ENCODE results near the gene DGCR6L.
"Not testable (repeated sequence)": the region's sequence is repeated elsewhere in the genome, so short reads cannot be mapped to it uniquely, and the experiment has no call there.

The DGCR6L gene

GRCh38 chr22:20273758-20274181 is 46.1 kb downstream of the DGCR6L start:
- no peak overlapping the region for H3K27ac ChIP-seq (ENCODE audit: low read length)
- no peaks in the 10 kb centered on the region for H3K36me3 ChIP-seq (ENCODE audit: insufficient read depth, low read depth, low read length)
- H3K27me3 ChIP-seq (ENCODE audit: insufficient read depth, low read length) = no peaks in the 10 kb centered on the region
- no peak overlapping the region for H3K9ac ChIP-seq (ENCODE audit: low read depth, low read length)
- no peaks in the 10 kb centered on the region for H3K9me3 ChIP-seq (ENCODE audit: insufficient read depth, low read depth, low read length)
- H3K4me3 ChIP-seq (ENCODE audit: low read length) = no peak overlapping the region
- H3K4me1 ChIP-seq (ENCODE audit: insufficient read depth, low read length) = no peaks in the 10 kb centered on the region

DNA sequence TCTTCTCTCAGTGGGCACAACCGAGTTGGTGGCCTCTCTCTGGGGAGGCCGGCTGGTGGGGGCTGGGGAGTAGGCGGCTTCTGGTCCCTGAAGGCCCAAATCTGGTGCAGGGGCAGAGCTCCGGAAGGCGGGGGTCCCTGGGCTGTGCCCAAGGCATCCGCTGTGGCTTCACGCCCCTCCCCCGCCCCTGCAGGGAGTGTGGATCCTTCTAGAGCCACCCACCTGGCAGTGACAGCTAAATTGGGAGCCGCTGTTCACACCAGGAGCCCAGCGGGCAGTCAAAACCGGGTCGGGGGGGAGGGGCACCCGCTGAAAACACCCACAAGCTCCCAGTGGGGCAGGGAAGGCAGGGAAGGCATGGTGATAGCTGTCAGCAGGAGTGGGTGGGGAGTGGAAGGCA is 47.2 kb downstream of the DGCR6L start:
- H3K9me3 ChIP-seq (ENCODE audit: insufficient read depth, low read depth, low read length) = no peaks in the 10 kb centered on the region
- H3K36me3 ChIP-seq (ENCODE audit: insufficient read depth, low read depth, low read length) = no peaks in the 10 kb centered on the region
- no peak overlapping the region for H3K4me3 ChIP-seq (ENCODE audit: low read length)
- no peaks in the 10 kb centered on the region for H3K4me1 ChIP-seq (ENCODE audit: insufficient read depth, low read length)
- no peaks in the 10 kb centered on the region for H3K27me3 ChIP-seq (ENCODE audit: insufficient read depth, low read length)
- no peak overlapping the region for H3K9ac ChIP-seq (ENCODE audit: low read depth, low read length)
- H3K27ac ChIP-seq (ENCODE audit: low read length) = no peak overlapping the region

- Histone ChIP-seq H3K9ac (ENCODE audit: low read depth, low read length) (no peak overlapping the region), H3K4me1 (ENCODE audit: insufficient read depth, low read length) (no peaks in the 10 kb centered on the region), H3K9me3 (ENCODE audit: insufficient read depth, low read depth, low read length) (no peaks in the 10 kb centered on the region)
These were observed 47.7 kb downstream of the DGCR6L start for GRCh38 chr22:20272174-20272573.

DNA sequence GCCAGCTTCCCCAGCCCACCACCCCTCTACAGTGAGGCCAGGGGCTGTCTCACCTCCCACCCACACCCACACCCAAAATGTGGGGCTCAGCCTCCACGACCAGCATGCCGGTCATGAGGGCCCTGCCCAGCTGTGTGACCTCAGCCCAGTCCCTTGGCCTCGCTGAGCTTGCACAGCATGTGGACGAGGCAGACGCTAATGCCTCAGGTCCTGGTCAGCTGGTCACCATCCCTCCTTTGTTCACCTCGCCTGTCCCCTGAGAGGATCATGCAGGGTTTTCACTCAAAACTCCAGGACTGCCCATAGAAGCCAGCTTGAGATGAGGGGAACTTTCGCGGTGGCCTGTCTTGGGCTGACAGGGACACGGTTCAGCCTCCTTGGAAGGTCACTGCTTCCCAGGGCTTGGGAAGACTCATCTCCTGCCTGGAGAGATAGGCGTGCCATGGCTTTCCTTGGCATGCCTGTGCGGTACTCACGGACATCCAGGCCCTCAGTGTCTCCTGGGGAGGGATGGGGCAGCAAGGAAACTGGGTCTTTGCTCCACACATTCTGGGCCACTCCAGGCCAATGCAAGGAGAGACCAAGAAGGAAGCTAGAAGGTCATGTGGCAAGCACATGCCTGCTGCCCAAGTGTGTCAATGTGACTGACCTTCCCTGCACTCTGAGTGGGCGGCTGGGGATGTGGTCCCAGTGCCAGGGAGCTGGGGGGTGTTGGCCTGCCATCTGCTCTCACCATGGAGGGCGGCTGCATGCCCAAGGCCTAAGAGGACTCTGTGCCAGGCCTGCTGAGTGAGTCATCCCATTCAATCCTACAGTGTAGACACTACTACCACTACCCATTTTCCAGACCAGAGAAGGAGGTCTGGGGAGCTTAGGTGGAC is 48.5 kb downstream of the DGCR6L start:
- H3K27me3 ChIP-seq (ENCODE audit: insufficient read depth, low read length) = 0 out of 2 replicates have a peak, but pooled peaks cover 4% of the 10 kb centered on the region
- no peak overlapping the region for H3K9ac ChIP-seq (ENCODE audit: low read depth, low read length)
- H3K9me3 ChIP-seq (ENCODE audit: insufficient read depth, low read depth, low read length) = no peaks in the 10 kb centered on the region
- no peaks in the 10 kb centered on the region for H3K4me1 ChIP-seq (ENCODE audit: insufficient read depth, low read length)
- no peak overlapping the region for H3K27ac ChIP-seq (ENCODE audit: low read length)
- H3K36me3 ChIP-seq (ENCODE audit: insufficient read depth, low read depth, low read length) = no peaks in the 10 kb centered on the region
- H3K4me3 ChIP-seq (ENCODE audit: low read length) = no peak overlapping the region

More at GRCh38 chr22:20272174-20272573, 47.7 kb downstream of the DGCR6L start:
- Histone ChIP-seq H3K27ac (ENCODE audit: low read length) (no peak overlapping the region), H3K4me3 (ENCODE audit: low read length) (no peak overlapping the region), H3K27me3 (ENCODE audit: insufficient read depth, low read length) (0 out of 2 replicates have a peak, but pooled peaks cover 1% of the 10 kb centered on the region), H3K36me3 (ENCODE audit: insufficient read depth, low read depth, low read length) (no peaks in the 10 kb centered on the region)

- H3K4me3 ChIP-seq (ENCODE audit: low read length); H3K9me3 ChIP-seq (ENCODE audit: insufficient read depth, low read depth, low read length); H3K27ac ChIP-seq (ENCODE audit: low read length); H3K9ac ChIP-seq (ENCODE audit: low read depth, low read length); H3K27me3 ChIP-seq (ENCODE audit: insufficient read depth, low read length); H3K4me1 ChIP-seq (ENCODE audit: insufficient read depth, low read length); H3K36me3 ChIP-seq (ENCODE audit: insufficient read depth, low read depth, low read length): not testable (repeated sequence)
These were observed 49.4 kb downstream of the DGCR6L start for GRCh38 chr22:20270190-20271113.

- H3K36me3 ChIP-seq (ENCODE audit: insufficient read depth, low read depth, low read length); H3K27me3 ChIP-seq (ENCODE audit: insufficient read depth, low read length); H3K4me1 ChIP-seq (ENCODE audit: insufficient read depth, low read length); H3K27ac ChIP-seq (ENCODE audit: low read length); H3K9me3 ChIP-seq (ENCODE audit: insufficient read depth, low read depth, low read length); H3K9ac ChIP-seq (ENCODE audit: low read depth, low read length); H3K4me3 ChIP-seq (ENCODE audit: low read length): not testable (repeated sequence)
These were observed 50.2 kb downstream of the DGCR6L start for GRCh38 chr22:20269673-20270072.

DNA sequence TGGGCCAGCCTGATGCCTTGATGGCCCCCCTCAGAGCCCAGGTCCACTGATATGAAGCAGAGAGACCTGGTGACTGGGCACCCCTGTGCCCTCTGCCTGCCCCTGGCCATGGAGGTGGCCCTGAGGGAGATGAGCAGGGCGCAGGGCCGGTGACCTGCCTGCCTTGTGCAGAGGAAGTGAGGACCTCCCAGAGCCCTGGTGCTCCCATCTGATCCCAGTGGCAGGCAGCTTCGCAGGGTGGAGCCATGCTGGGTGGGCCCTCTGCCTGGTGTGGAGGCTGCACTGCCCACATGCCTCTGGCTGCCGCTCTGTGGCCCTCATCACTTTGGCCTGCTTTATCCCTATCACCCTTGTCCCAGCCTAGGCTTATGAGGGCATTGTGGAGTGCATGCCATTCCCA is 50.7 kb downstream of the DGCR6L start:
- not testable (repeated sequence) for H3K9ac ChIP-seq (ENCODE audit: low read depth, low read length); H3K27ac ChIP-seq (ENCODE audit: low read length); H3K9me3 ChIP-seq (ENCODE audit: insufficient read depth, low read depth, low read length); H3K4me3 ChIP-seq (ENCODE audit: low read length); H3K36me3 ChIP-seq (ENCODE audit: insufficient read depth, low read depth, low read length); H3K27me3 ChIP-seq (ENCODE audit: insufficient read depth, low read length); H3K4me1 ChIP-seq (ENCODE audit: insufficient read depth, low read length)

GRCh38 chr22:20268279-20269012 is 51.4 kb downstream of the DGCR6L start, which contains the start of gene RTN4R:
Gene RTN4R, minus strand, starts transcription at chr22:20268318. Its CDS starts 226 bp downstream, at chr22:20268092.
- Histone ChIP-seq H3K27ac (ENCODE audit: low read length) (no peak within 1 kb of the TSS), H3K9me3 (ENCODE audit: insufficient read depth, low read depth, low read length) (no peaks in the 10 kb centered on the region), H3K4me3 (ENCODE audit: low read length) (peak within 1 kb of the TSS; percentile 66), H3K9ac (ENCODE audit: low read depth, low read length) (peak within 1 kb of the TSS; percentile 85; the same call in 1 of the 2 replicates), H3K36me3 (ENCODE audit: insufficient read depth, low read depth, low read length) (no peaks in the 10 kb centered on the region), H3K4me1 (ENCODE audit: insufficient read depth, low read length) (no peaks in the 10 kb centered on the region), H3K27me3 (ENCODE audit: insufficient read depth, low read length) (0 out of 2 replicates have a peak, but pooled peaks cover 4% of the 10 kb centered on the region)

DNA sequence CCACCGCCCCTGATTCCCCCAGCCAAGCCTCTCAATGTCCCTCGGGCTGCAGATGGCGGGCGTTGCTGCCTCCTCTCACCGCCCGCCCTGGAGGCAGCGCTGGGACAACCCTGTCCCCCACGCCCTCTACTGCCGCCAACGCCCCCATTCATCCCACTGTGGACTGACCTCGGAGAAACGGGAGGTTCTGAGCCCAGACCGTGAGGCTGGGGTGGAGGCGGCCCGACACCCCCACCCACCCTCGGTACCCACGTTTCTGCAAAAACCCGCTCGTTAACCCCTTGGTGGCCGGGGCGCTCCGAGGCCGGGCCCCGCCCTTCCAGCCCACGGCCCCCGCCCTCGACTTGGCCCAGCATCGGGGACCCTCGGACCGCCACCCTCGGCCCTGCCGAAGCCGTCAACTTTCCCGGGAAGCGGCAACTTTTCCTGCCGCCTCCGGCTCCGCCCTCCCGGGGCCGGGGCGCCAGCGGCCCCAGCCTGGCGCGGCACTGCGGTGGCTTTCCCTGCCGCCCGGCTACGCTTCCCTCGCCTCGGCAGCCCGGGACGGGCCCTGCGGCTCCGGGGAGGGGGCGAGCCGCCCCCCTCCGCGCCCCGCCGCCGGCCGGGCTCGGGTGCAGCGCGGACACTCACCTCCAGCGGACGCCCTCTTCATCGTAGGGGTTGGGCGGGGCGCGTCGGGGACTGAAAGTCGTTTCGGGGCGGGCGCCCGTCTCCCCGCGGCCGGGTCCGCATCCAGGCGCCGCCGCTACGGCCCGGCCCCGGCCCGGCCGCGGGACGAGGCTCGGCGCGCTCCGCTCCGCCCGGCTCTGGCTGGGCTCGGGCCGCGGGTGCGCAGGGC is 52.2 kb downstream of the DGCR6L start:
- Histone ChIP-seq H3K4me1 (ENCODE audit: insufficient read depth, low read length) (no peaks in the 10 kb centered on the region), H3K27ac (ENCODE audit: low read length) (no peak overlapping the region), H3K9ac (ENCODE audit: low read depth, low read length) (no peak overlapping the region)

GRCh38 chr22:20266667-20267440 is 53.0 kb downstream of the DGCR6L start:
- not testable (repeated sequence) for H3K9ac ChIP-seq (ENCODE audit: low read depth, low read length)
- peak overlapping the region; percentile 66 for H3K4me3 ChIP-seq (ENCODE audit: low read length)

More for the DNA sequence above, 52.2 kb downstream of the DGCR6L start:
- 0 out of 2 replicates have a peak, but pooled peaks cover 4% of the 10 kb centered on the region for H3K27me3 ChIP-seq (ENCODE audit: insufficient read depth, low read length)
- peak overlapping the region; percentile 66 for H3K4me3 ChIP-seq (ENCODE audit: low read length)
- no peaks in the 10 kb centered on the region for H3K36me3 ChIP-seq (ENCODE audit: insufficient read depth, low read depth, low read length)
- no peaks in the 10 kb centered on the region for H3K9me3 ChIP-seq (ENCODE audit: insufficient read depth, low read depth, low read length)

More at GRCh38 chr22:20266667-20267440, 53.0 kb downstream of the DGCR6L start:
- not testable (repeated sequence) for H3K27me3 ChIP-seq (ENCODE audit: insufficient read depth, low read length); H3K4me1 ChIP-seq (ENCODE audit: insufficient read depth, low read length); H3K9me3 ChIP-seq (ENCODE audit: insufficient read depth, low read depth, low read length); H3K27ac ChIP-seq (ENCODE audit: low read length); H3K36me3 ChIP-seq (ENCODE audit: insufficient read depth, low read depth, low read length)

Data from iPS-20b (cell line).